IPS-NIHi7 (cell line): ENCODE data around the gene ADAMTSL1.
"Not testable (repeated sequence)": the region's sequence is repeated elsewhere in the genome, so short reads cannot be mapped to it uniquely, and the experiment has no call there.

ENCODE experiments used
- DNase-seq: peaks from one replicate; pipeline ENCODE4 v3.0.0; 2012; ENCODE audit warnings: mixed read lengths; ENCODE audit errors: extremely low spot score

The ADAMTSL1 gene

DNA sequence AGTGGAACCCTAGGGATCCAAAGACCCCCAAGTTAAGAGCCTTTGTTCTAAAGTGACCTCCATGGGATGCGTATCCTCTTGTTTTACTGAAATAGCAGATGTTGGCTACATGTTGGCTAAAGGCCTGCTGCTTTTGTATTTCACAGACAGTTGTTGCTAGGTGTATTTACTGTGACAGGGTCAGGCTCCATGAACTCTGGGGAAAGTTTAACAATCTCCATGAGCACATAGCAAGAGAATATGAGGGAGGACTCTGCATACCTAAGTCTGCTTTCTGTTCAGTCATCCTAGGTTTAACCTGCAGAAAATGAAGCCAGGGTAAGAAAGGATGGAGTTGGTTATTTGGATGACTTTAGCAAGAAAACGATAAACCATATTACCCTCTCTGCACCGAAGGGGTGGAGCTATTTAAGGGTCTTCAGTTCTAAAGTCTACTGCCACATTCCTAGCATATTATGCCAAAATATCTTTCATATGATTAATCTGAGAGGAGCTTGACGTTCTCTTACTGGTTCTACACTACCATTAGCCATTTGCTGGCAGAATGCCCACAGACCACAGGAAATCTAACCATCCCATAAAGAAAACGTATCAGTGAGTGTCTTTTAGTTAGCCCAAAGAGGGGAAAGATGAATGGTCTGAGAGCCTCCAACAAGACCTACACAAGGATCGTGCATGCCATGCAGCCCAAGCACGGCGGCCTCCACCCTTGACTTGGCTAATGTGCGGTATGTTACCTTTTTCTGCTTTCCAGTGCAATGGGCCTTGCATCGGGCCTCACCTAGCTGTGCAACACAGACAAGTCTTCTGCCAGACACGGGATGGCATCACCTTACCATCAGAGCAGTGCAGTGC lies 431.3 kb downstream of the ADAMTSL1 start:
- no peak for DNase-seq

DNA sequence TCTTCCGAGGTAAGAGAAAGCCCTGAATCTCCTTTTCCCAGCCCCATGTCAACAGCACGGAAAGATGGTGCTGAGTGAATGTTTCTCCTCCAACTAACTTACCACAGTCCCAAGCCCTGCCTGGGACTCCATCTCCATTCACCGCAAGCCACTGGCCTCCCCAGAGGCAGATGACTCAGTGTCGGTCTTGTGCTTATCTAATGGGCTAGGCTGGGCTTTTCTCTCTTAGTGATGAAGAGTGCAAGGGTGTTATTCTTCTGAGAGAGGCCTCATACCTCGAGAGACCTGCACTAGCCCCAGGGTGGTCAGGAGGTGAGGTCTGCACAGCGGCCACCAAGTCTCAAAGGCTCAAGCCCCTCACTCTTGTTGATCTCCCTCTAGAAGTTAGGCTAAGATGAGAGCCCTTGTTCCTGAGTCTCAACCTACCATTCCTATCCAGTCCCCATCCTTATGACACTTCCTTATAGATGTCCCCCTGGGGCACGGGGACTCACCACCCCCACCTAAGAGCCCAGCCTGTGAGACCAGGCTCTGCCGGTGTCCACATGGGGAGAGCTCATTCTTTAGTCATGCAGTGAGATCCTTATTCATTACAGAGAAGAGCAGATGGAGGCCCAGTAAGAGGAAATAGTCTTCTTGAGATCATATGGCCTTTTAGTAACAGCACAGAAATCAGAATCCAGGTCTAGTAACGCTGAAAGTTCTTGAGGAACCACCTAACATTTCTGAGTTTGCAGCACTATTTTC lies 432.1 kb downstream of the ADAMTSL1 start:
- DNase-seq: no peak

DNA sequence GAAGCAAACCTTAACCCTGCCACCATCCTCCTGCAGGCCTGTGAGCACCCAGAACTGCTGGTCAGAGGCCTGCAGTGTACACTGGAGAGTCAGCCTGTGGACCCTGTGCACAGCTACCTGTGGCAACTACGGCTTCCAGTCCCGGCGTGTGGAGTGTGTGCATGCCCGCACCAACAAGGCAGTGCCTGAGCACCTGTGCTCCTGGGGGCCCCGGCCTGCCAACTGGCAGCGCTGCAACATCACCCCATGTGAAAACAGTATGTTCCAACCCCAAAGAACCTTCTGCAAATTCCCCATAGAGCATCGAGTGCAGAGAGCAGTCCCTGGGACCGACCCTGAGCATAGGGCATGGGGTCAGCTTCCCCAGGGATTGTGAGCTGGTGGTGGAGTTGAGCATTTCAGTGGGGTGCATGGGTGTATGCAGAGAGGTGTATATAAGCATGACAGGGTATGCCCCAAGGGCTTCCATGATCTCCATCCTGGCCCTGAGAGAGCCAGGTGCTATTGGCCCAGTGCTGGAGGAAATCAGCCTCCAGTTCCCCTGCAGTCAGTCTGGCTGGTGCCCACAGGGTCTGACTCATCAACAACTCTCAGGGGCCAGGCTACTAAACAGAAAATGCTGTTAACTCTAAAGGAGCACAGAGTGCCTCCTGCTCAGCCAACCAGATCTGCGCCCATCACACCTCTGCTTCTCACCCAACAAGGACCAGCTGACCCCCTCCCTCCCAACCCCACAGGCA lies 432.9 kb downstream of the ADAMTSL1 start:
- no peak for DNase-seq

DNA sequence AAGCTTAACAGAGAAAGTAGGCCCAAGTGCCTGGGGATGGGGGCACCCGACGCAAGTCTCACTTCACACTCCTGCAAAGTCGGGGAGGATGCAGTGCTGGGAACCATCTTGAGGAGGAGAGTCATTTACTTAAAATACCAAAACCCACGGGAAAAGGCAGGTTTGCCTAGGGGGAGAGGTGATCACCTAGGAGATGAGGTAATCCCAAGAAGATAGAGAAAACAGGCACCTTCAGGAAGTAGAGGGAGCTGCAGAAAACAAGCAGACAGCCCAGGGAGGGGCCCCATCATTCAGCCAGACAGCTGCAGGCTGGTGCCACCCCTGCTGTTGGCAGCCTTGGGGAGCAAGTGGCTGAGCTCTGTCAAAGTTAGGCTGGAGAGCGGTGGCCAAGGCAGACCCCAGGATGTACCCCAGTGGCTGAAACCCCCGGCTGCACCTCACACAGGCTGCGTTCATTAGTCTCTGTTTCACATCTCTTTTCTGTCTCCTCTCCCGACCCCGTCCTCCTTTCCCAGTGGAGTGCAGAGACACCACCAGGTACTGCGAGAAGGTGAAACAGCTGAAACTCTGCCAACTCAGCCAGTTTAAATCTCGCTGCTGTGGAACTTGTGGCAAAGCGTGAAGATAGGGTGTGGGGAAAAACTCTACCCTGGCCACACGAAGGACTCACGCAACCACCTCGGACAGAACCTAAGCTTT lies 434.1 kb downstream of the ADAMTSL1 start:
- DNase-seq: no peak

DNA sequence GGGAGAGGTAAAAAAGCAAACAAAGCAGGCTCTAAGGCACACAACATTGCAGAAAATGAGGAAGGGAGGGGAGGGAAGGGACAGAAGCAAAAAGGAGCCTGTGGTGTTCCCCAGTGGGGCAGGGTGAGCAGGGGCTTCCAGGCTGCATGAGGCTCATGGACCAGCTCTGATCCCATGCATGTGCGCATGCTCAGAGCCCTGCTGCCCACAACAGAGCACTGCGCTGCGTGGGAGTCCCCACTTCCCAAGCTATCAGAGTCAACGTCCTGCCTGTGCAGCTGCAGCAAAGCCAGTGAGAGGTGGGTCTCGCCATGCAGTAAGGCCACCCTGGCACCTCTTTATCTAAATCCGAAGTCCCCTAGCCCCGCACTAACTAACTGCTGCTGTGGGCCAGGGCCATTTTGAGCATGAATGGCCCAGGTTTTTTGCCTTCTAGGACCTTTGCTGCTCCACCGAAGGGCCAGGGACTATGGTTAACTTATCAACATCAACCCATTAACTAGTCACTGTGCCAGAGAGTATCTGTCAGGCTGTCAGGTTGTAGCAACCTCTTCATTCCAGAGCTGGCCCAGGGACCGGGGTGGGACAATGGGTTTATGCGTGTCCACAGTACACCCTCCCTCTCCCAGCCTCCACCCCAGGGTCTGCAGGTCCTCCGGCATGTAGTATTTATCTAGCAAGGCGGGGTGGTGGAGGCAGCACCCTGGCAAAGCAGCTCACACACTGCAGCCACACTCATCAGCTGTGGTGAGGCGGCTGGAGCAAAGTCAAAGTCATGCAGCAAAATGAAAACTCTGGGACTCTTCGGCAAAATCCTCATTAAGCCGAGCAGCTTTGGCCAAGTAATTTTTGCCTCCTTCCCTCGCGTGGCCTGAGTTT lies 435.4 kb downstream of the ADAMTSL1 start:
- no peak for DNase-seq

DNA sequence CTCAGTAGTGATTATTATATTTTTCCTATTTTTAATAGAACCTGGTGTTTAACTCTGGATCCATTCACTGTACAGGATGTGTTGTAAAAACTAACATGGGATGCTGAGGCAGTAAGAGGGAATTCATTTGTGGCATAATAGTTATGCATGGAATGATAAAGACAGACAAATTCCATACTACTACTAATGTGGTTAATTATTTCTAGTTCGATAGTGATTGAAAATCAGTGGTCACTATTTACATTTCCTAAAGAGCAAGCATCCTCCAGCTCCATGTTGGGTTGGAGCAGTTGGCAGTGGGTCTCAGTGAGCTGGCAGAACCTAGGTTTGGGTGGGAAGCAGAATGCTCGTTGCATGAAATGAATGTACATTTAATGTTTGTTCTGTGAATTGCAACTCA lies 436.5 kb downstream of the ADAMTSL1 start:
- DNase-seq: no peak

DNA sequence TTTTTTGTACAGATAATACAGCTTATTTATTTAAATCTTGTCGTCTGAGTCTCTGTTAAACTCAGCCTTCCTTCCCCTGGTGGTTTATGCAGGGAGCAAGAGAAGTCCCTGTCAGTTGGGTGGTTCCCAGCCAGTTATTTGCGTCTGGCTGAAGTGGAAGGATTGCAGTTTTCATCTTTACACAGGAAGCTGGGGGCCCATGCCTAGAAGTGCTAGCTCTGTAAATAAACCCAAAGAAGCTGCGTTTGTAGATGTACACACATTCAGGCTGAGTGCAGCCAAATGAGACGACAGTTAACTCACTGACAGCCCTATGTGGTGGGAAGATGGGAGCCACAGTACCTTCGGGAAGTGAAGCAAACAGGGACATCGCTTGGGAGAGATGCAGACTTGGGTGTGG lies 437.0 kb downstream of the ADAMTSL1 start:
- DNase-seq: no peak

DNA sequence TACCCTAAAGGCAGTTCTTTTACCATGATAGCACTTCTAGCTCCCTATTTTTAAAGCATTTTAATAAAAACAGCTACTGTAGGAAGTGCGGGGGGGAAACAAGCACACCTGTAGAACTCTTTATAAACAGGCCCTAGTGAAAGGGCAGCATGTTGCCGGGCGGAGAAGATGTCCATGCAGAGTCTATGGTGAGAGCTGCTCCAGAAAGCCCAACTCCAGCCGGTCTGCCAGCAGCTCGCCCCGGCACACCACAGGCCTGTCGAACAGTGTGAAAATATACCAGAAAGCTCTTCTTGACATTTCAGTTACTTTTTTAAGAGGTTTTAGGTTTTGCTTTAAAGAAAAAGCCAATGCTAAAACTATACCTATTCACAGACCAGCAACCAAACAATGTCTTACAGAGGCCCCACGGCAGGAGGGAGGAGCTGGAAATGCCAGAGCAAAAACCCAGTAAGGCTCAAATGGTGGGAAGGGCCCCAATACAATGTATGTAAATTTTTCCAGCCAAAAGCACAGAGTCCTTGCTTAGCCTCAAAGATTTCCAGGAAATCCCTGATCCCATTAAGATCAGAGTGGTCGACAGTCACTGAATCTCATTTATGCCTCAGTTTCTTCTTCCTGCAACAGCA lies 437.9 kb downstream of the ADAMTSL1 start:
- no peak for DNase-seq

DNA sequence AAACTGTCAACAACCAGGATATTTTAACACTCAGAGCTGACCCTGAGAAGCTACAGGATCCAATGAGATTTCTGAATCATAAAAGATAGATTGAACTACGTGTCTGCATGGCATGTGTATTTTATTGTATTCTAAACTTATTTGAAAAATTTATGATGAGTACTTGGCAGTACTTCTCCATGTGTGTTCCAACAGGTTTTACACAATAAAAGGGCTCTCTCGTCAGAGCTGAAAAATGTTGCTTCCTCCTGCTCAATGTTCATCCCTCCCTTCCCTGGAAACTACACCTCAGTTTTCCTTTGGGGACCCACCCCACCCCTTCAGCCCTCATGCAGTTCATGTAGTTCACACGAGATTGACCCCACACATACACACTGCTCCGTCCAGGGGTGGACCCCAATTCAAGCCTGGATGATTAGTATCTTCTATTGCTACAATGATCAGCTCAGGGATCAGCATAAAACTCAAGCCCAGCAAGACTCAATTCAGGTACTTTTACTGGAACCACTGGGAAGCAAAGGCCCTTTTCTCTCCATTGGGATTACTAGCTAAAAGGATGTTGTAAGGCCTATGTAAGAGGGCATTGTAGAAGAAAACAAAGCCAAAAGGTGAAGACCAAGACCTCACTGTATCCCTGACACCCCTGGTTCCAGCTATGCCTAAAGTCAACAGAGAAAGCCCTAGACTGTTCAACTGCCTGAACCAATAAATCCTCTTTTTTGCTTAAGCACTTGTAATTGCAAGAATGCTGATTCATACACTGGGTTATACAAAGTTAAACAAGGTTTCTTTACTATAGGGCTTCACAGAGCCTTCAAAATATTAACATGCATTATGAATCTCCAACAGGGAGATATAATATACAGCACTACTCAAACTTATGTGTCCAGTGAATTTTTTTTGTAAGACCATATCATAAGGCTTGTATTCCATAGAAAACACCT lies 446.5 kb downstream of the ADAMTSL1 start:
- no peak for DNase-seq

DNA sequence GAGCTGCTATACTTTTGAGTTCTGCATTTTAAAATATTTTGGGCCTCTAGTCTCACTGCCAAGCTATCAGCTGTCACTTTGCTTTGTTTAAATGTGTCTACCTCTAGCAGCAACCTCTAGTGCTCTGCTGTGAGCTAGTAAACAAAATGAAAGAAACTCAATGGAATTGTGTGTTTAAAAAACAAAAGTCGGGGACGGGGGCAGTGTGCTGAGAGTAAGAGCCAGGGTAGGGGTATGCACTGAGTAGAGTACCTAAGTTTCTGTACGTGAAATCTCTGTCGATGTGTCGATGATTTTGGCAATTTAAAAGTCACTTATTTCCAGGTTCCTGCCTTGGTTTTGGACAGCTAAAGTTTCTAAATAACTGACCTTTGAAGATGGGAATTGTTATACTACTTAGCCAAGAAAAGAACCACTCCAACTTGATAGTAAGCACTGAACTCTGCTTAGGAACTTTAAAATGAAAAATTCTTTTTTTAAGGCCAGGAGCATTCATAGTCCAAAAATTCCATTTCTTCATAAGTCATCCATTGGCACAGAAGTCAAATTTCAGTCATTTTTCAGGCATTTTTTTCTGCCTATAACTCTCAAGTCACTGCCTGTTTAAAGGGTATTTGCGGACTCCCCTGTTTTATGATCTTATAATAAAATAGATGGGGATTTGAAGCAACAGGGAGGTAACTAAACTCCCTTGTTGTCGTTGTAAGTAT lies 447.6 kb downstream of the ADAMTSL1 start:
- no peak for DNase-seq

DNA sequence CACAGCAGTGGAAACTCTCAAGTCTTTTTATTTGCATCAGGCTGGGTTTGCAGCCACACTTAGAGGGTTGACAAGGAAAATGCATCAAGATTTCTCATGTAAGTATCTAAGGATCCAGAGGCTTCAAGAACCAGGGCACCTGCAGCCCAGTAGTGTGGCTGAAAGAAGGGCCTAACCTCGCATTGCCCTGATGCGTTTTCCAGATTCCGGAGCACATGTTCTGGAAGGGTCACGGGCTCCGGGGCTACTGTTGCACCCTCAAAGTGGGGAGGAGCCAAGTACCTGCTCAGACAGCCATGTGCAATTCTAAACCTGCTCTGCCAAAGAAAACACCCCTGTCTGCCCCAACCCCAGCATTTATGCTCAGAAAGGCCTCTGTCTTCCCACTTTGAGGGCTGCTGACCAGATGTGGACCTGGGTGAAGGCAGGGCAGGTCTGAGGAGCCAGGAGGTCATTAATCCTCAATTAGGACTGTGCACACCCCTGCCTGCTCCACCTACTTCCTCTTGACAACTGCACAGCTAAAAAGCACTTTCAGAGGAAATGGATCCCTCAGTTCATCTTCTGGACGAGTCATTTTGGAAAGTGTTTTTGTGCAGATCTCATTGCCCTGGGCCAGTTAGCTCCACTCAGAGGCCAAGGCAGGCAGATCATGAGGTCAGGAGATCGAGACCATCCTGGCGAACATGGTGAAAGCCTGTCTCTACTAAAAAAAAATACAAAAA lies 448.4 kb downstream of the ADAMTSL1 start:
- no peak for DNase-seq

DNA sequence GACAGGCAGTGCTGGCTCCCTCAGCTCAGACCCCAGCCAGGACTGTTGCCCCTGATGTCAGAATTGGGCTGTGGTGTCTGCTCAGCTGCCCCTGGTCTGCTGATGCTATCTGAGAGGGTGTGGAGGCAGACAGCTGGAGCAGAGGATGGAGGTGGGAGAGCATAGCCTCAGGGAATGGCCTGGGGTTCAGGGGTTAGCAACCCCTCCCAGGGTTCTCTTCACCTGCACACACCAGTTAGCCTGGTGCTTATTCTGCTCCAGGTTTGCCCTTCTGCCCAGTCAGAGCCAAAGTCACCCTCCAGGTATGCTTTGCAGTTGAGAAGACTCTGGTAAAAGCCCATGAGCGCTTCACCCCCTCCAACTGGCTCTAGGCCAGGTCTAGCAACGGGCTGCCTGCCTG lies 449.2 kb downstream of the ADAMTSL1 start:
- DNase-seq: no peak

DNA sequence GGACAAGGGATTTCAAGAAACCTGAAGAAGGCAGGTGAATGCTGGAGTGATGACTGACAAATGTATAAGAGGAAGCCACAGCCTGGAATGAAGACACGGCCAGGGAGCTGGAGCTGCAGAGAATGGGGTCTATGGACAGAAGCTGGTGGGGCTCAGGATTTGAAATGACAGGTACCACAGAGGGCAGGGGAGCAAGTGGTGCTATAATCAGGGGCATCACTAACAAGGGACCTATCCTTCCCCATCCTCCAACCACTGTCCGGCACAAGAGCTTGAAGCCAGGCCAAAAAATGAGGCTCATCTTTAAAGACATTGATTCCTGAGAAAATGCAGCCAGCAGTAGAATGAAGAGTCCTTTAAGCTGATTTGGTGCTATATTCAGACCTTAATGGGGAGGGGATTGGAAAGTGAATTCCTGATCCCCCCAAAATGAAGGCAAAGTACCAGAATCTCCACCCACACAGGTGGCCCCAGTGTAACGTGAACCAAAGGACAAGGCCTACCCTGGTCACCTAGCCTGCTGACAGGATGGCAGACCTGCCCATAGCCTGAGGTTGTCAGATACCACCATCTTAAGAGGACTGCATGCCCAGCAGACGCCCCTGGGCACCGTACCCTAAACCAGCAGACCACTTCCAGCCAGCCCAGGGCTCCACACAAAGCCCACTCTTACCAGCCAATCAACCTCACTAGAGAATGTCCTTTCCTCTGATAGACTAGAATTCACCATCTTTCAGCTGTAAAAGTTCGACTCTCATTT lies 449.9 kb downstream of the ADAMTSL1 start:
- DNase-seq: no peak

DNA sequence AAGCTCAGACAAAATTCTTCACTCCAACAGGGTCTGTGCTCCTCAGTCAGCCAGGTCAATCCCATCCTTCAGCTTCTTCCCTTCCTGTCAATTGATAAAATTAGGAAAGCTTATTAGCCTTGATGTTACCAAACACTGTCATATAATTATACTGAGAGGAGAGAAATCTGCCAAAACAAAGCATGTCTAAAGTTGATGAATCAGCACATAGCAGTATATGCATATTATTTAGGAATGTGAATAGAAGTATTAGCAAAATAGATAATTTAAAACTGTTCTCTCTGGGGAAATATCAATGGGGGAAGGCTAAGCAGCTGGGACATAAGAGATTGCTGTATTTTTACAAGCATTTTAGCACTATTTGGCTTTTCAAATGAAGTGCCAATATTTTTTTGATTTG lies 451.9 kb downstream of the ADAMTSL1 start:
- DNase-seq: no peak

DNA sequence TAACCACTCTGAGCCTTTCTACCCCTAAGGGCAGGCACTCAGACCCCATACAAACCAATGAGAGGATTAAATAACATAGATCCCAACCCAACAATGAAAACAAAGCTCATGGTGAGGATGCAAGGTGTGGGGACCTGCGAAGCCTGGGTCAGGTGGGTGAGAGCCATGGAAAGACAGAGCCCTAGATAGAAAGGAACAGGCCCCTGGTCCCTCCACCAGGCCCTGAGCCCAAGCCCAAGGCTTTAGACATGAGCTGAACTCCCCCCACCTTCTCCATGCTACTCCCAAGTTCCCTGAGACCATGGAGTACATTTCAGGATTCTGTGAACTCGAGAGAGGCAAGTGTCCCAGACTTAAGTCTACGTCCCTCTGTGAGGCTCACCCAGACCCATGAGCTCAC lies 452.6 kb downstream of the ADAMTSL1 start:
- DNase-seq: no peak

DNA sequence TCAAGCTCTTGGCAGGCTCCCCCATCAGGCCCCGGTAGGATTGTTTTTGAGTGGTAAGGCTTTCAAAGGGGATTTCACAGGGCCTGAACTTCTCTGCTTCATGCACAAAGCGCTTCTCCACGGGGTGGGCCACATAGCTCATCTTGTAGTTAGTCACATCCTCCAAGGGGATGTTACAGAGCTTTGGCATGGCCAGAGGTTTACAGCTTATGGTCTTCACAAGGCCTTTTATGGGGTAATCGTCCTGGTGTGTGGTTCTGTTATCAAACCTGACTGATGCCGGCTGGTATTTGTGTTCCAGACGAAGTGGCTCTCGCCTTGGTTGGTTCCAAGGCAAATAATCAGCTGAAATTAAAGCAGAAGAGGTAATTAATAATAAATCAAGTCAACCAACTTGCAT lies 454.8 kb downstream of the ADAMTSL1 start:
- DNase-seq: no peak

DNA sequence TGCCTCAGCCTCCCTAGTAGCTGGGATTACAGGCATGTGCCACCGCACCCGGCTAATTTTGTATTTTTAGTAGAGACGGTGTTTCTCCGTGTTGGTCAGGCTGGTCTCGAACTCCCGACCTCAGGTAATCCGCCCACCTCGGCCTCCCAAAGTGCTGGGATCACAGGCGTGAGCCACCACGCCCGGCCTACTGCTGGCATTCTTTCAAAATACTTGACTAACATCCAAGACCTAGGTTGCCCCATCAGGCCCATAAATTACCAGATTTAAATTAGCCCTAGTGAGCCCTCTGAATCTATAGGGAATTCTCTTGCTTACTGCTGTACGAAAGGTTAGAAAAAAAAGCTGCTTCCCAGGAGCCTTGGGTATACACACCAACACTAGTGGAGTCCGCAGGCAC lies 456.7 kb downstream of the ADAMTSL1 start:
- DNase-seq: not testable (repeated sequence)
